ENCODE results near the gene G6PD.
"Not testable (repeated sequence)": the region's sequence is repeated elsewhere in the genome, so short reads cannot be mapped to it uniquely, and the experiment has no call there.

The G6PD gene

GRCh38 chrX:154542723-154543424, 3.8 kb downstream of the G6PD start:
- no peak for DNase-seq (ENCODE audit: low read depth)

- peak; percentile 21 for DNase-seq (ENCODE audit: low read depth)
Observed at GRCh38 chrX:154541896-154542722, 4.5 kb downstream of the G6PD start.

DNA sequence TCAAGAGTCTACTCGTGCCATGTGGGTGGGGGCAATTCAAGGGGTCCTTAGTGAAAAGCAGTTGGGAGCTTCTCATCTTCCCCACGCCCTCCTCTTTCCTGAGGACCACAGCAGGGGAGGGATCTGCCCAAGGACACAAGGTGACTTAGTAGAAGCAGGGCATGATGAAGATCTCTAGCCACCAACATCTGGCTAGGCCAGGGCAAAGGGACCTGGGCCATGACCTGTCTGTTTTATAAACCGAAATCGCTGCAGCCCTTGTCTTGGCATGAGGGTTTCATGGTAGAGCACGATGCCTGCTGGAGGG, 5.1 kb downstream of the G6PD start:
- DNase-seq (ENCODE audit: low read depth), result no peak

GRCh38 chrX:154540897-154541535, 5.6 kb downstream of the G6PD start:
- DNase-seq (ENCODE audit: low read depth), result no peak

GRCh38 chrX:154540365-154540764, 6.3 kb downstream of the G6PD start:
- DNase-seq (ENCODE audit: low read depth), result not testable (repeated sequence)

DNA sequence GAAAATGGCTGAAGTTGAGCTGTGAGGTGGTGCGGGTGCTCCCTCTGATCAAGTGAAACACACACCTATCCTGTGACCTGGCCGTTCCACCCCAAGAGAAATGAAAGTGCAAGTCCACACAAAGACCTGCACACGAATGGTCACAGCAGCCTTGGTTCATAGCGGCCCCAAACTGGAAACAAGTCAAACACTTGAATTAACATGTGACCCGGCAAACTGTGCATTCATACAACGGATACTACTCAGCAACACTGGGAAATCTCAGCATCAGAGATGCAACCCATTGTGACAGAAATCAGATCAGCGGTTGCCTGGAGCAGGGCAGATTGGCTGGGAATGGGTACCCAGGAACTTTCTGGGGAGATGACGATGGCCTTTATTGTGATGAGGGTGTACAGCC, 7.6 kb downstream of the G6PD start:
- no peak for DNase-seq (ENCODE audit: low read depth)

- no peak for DNase-seq (ENCODE audit: low read depth)
Observed at GRCh38 chrX:154535892-154536291, 10.8 kb downstream of the G6PD start.

DNA sequence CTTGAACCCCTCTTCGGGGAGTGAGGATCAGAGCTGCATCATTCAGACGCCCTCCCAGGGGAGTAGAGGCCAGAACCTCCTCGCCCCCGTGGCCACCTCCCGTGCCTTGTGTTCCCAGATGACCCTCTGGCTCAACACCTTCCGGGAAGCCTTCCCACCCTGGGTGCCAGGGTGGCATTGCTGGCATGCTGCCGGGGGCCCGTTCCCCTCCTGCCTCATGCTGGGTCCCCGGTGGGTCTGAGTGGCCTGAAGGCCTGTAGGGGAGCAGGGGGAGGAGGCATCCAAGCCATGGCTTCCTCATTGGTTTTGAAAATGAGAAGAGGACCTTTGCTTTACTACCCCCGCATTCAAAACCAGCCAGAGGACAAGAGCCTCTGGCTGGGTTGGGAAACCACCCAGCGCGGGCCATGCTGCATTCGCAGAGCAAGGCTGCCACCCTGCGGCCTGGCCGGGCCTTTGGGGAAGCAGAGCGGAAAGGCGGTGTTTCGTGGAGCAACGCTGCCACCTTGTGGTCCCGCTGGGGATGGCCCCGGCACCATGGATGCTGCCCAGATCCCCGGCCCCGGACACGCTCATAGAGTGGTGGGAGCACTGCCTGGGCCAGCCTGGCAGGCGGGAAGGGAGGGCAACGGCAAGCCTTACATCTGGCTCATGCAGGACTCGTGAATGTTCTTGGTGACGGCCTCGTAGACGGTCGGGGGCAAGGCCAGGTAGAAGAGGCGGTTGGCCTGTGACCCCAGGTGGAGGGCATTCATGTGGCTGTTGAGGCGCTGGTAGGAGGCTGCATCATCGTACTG, 11.9 kb downstream of the G6PD start:
- peak; percentile 64 for DNase-seq (ENCODE audit: low read depth)

DNA sequence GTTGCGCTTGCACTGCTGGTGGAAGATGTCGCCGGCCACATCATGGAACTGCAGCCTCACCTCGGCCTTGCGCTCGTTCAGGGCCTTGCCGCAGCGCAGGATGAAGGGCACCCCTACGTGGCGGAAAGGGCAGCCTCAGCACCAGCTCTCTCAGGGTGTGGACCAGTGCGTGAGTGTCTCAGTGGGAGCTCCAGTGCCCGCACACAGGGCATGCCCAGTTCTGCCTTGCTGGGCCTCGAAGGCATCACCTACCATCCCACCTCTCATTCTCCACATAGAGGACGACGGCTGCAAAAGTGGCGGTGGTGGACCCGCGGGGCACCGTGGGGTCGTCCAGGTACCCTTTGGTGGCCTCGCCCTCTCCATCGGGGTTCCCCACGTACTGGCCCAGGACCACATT, 14.0 kb downstream of the G6PD start:
- no peak for DNase-seq (ENCODE audit: low read depth)

DNA sequence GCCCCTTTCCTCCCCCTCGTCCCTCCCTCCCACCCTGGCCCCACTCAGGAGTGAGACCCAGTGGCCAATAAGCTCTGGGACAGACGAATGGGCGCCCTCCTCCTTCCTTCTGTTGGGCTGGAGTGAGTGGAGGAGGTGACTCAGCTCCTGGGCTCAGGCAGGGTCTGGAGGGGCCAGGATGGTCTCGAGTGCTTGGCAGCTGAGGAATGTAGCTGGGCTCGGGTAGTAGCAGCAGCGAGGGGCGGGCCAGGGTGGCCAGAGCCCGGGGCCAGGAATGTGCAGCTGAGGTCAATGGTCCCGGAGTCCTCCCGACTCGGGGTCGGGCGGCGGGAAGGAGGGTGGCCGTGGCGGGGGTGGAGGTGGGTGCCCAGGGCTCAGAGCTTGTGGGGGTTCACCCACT, 15.0 kb downstream of the G6PD start:
- no peak for DNase-seq (ENCODE audit: low read depth)

DNA sequence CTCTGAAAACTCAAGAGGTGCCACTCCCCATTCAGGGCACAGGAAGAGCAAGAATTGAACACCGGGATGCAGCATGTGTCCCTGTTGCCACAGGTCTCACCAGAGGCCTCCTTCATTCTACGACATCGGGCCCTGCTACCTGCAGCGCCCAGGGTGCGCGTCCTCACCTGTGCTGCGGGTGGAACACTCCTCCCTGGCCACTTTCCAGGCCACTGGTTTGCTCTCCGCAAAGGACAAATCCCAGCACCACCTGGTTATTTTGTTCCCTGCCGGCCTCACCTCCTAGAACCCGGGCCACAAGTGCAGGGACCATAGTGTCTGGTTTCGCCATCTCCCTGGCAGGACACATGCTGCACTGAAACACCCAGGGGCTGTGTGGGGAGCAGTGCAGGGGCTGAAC, 16.4 kb downstream of the G6PD start:
- DNase-seq (ENCODE audit: low read depth), result no peak

DNA sequence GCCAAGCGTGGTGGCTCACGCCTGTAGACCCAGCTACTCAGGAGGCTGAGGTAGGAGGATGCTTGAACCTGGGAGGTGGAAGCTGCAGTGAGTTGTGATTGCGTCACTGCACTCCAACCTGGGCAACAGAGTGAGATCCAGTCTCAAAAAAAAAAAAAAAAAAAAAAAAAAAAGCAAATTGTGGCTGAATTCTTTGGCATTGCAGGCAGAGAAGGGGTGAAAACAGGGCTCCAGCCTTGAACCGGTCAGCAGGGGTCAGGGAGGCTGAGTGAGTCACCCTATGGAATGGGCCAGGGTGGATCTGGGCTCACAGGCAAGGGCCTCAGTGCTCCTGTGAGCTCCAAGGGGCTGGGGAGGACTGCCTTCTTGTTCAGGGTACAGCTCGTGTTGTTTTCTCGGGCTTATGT, 17.4 kb downstream of the G6PD start:
- no peak for DNase-seq (ENCODE audit: low read depth)

DNA sequence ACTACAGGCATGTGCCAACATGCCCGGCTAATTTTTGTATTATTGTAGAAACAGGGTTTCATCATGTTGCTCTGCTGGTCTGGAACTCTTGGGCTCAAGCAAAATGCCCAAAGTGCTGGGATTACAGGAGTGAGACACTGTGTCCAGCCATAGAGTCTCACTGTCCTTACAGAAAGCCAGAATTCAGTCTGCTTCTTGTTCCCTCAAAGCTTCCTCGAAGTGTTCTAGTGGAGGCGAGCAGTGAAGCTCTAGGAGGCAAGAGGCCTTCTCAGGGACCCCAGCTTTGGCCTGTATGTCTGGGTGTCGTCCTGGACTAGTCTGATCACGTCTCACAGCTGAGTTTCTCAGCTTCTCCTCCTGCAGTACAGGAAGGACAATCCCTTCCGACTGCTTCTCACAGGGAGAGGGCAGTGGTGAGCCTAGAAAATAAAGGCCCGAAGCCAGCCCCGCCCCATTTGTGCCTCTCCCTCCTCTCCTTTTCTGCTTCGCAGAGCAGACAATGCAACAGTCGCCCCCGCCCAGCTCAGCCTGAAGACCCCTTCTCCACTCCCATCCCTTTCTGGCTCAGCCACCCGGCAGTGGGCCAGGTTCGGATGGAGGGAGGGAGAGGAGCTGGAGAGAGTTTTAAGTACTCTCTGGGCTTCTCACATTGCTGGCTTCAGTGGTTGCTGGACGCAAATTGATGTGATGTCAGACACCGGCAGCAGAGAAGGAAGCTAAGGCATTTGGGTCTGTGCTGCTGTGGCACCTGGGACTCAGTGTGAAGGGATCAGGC, 19.6 kb downstream of the G6PD start:
- DNase-seq (ENCODE audit: low read depth), result peak; percentile 25

DNA sequence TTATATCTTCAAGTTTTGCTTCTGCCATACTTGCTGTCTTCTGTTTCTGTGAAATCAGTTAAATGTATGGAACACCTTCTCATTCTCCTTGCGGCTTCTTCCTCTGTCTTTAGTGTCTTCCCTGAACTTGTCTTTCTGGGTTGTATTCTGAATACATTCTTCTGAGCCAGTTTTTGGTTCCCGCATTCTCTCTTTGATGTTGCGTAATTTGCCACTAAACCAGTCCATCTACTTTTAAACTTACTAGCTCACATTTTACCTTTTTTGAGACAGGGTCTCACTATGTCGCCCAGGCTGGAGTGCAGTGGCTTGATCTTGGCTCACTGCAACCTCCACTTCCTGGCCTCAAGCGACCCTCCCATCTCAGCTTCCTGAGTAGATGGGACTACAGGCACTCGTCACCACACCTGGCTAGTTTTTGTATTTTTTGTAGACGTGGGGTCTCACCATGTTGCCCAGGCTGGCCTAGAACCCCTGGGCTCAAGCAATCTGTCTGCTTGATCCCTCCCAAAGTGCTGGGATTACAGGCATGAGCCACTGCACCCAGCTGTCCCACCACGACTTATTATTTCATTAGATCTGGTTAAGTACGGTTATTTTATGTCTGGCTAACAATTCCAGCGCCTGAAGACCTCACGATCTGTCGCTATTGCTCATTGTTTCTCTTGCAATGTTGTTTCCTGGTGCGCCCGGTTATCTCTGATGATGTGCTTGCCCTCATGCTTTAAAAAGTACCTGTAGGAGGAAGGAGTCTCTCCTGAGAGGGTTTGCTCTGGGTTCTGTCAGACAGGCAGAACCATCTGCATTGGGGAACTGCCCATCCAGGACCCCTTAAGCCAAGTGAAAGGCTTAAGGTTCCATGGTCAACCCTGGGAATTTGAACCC, 20.8 kb downstream of the G6PD start:
- DNase-seq (ENCODE audit: low read depth), result no peak

- no peak for DNase-seq (ENCODE audit: low read depth)
Observed at GRCh38 chrX:154519389-154519788, 27.3 kb downstream of the G6PD start.

DNA sequence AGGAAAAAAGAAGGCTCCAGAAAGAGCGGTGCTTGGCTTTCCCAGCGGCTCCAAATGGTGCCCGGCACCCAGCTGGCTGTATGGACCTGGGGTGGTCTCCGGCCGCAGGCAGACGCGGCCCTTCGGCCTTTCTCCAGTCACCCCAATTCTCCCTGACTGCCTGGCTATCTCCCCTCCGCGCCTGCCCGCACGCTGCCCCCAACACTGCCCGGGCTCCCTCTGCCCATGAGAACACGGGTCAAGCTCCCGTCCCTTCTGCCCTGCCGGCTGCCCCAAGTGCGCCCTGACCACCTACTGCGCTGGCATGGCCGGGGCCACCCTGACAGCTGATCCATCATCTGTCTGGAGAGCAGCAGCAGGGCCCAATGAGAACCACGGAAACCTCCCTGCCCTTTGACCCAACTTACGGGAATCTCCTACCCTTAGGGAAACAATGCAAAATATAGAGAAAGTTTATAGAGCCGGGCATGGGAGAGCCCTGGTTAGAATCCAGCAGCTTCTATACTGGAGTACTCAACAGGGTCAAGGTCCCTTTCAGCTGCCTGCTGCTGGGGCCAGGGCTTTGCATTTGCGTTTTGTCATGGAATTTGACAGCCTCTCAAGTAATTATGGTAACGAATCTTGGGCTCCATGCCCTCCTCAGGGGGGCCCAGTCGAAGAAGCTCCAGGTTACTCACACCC, 29.4 kb downstream of the G6PD start:
- no peak for DNase-seq (ENCODE audit: low read depth)

- DNase-seq (ENCODE audit: low read depth), result no peak
Observed at GRCh38 chrX:154516656-154517100, 30.0 kb downstream of the G6PD start.

- DNase-seq (ENCODE audit: low read depth), result peak; percentile 71
Observed at GRCh38 chrX:154515966-154516655, 30.5 kb downstream of the G6PD start, which contains the start of gene FAM3A. Gene FAM3A, minus strand, starts transcription at chrX:154516232. Its CDS starts 460 bp downstream, at chrX:154515772.

Data from stimulated activated CD8-positive, alpha-beta memory T cell treated with anti-CD3 and anti-CD28 coated beads, Interleukin-7, amount 100 ng/mL, for 24 hours (primary cell).